ENCODE data around the gene SPNS3. TPM values are rescaled to one million over a fixed set of nuclear protein-coding genes. Genes with fewer than 3 reads are reported as not detected.

Gene SPNS3
- total and polyA plus RNA-seq, 7 donors: 1.6 TPM; not detected in 6

- TF ChIP-seq POLR2AphosphoS5 (IDR thresholded peaks at IDR 0.05): no peak
- TF ChIP-seq POLR2A (IDR thresholded peaks at IDR 0.05): no peak
- no peak for TF ChIP-seq EP300 (IDR thresholded peaks at IDR 0.05)
- TF ChIP-seq CTCF (IDR thresholded peaks at IDR 0.05): no peak
- 18 to 44% methylated on average over 11 of the region's 11 CpGs for WGBS, 2 donors
- H3K27me3 ChIP-seq: no peaks in the 10 kb centered on the region
- intact Hi-C loops (cut with DNase I): no loop called here
- no peak overlapping the region for H3K4me3 ChIP-seq
- H3K4me1 ChIP-seq: no peaks in the 10 kb centered on the region
- DNase-seq: no peak
- no peaks in the 10 kb centered on the region for H3K9me3 ChIP-seq
- H3K36me3 ChIP-seq: no peaks in the 10 kb centered on the region
- H3K27ac ChIP-seq: no peak overlapping the region
Measured at GRCh38 chr17:4449736-4450135, 16.0 kb downstream of the SPNS3 start.

- intact Hi-C loops (cut with DNase I): no loop called here
- no peaks in the 10 kb centered on the region for H3K27me3 ChIP-seq
- H3K27ac ChIP-seq: no peak overlapping the region
- 89 to 90% methylated on average over 14 of the region's 14 CpGs for WGBS, 2 donors
- H3K4me1 ChIP-seq: no peaks in the 10 kb centered on the region
- no peaks in the 10 kb centered on the region for H3K9me3 ChIP-seq
- DNase-seq: no peak
- TF ChIP-seq POLR2A (IDR thresholded peaks at IDR 0.05) (no peak), EP300 (IDR thresholded peaks at IDR 0.05) (no peak), POLR2AphosphoS5 (IDR thresholded peaks at IDR 0.05) (no peak), CTCF (IDR thresholded peaks at IDR 0.05) (no peak)
- no peak overlapping the region for H3K4me3 ChIP-seq
- no peaks in the 10 kb centered on the region for H3K36me3 ChIP-seq
Measured at GRCh38 chr17:4450710-4451316, 17.1 kb downstream of the SPNS3 start.

GRCh38 chr17:4453812-4454591 is 20.3 kb downstream of the SPNS3 start:
- no peak for DNase-seq
- Histone ChIP-seq H3K4me3 (no peak overlapping the region), H3K27me3 (no peaks in the 10 kb centered on the region), H3K36me3 (no peaks in the 10 kb centered on the region), H3K4me1 (no peaks in the 10 kb centered on the region), H3K9me3 (no peaks in the 10 kb centered on the region), H3K27ac (no peak overlapping the region)
- TF ChIP-seq POLR2AphosphoS5 (IDR thresholded peaks at IDR 0.05) (no peak), EP300 (IDR thresholded peaks at IDR 0.05) (no peak), POLR2A (IDR thresholded peaks at IDR 0.05) (no peak), CTCF (IDR thresholded peaks at IDR 0.05) (no peak)
- 68 to 86% methylated on average over 9 of the region's 9 CpGs for WGBS, 2 donors
- intact Hi-C loops (cut with DNase I): no loop called here

GRCh38 chr17:4460661-4461060 is 26.9 kb downstream of the SPNS3 start:
- Histone ChIP-seq H3K4me1 (no peaks in the 10 kb centered on the region), H3K36me3 (no peaks in the 10 kb centered on the region), H3K9me3 (peaks cover 0 to 4% (median 0%) of the 10 kb centered on the region in 4 donors), H3K27ac (no peak overlapping the region), H3K4me3 (no peak overlapping the region), H3K27me3 (no peaks in the 10 kb centered on the region)
- WGBS, 2 donors: 82 to 89% methylated on average over 5 of the region's 5 CpGs
- DNase-seq: no peak
- intact Hi-C loops (cut with DNase I): no loop called here
- TF ChIP-seq POLR2AphosphoS5 (IDR thresholded peaks at IDR 0.05) (no peak), POLR2A (IDR thresholded peaks at IDR 0.05) (no peak), EP300 (IDR thresholded peaks at IDR 0.05) (no peak), CTCF (IDR thresholded peaks at IDR 0.05) (no peak)
